22Rv1 (cell line): ENCODE results near the gene LTB4R.
A peak's percentile ranks its signal among the peaks of the same experiment; 100 is the strongest.

Source experiments
- H3K27ac ChIP-seq: fragments of 450-650 bp; 2 replicates; pipeline ENCODE4 v1.5.1; 2017
- ZFX ChIP-seq: fragments of 450-650 bp; IDR thresholded peaks from 2 replicates; pipeline ENCODE4 v1.6.1; 2017; ENCODE audit warnings: antibody characterized with exemption, borderline replicate concordance
- TF ChIP-seq, protein P1 (sequence below): fragments of 450-650 bp; IDR thresholded peaks from 2 replicates; pipeline ENCODE4 v1.5.1; 2017; ENCODE audit warnings: mild to moderate bottlenecking

LTB4R gene

GRCh38 chr14:24279301-24280186 is 31.8 kb upstream of the LTB4R start:
- no peak overlapping the region for H3K27ac ChIP-seq
- TF ChIP-seq ZFX = no peak
- TF ChIP-seq, protein P1, sequence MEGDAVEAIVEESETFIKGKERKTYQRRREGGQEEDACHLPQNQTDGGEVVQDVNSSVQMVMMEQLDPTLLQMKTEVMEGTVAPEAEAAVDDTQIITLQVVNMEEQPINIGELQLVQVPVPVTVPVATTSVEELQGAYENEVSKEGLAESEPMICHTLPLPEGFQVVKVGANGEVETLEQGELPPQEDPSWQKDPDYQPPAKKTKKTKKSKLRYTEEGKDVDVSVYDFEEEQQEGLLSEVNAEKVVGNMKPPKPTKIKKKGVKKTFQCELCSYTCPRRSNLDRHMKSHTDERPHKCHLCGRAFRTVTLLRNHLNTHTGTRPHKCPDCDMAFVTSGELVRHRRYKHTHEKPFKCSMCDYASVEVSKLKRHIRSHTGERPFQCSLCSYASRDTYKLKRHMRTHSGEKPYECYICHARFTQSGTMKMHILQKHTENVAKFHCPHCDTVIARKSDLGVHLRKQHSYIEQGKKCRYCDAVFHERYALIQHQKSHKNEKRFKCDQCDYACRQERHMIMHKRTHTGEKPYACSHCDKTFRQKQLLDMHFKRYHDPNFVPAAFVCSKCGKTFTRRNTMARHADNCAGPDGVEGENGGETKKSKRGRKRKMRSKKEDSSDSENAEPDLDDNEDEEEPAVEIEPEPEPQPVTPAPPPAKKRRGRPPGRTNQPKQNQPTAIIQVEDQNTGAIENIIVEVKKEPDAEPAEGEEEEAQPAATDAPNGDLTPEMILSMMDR = peak; percentile 56

DNA sequence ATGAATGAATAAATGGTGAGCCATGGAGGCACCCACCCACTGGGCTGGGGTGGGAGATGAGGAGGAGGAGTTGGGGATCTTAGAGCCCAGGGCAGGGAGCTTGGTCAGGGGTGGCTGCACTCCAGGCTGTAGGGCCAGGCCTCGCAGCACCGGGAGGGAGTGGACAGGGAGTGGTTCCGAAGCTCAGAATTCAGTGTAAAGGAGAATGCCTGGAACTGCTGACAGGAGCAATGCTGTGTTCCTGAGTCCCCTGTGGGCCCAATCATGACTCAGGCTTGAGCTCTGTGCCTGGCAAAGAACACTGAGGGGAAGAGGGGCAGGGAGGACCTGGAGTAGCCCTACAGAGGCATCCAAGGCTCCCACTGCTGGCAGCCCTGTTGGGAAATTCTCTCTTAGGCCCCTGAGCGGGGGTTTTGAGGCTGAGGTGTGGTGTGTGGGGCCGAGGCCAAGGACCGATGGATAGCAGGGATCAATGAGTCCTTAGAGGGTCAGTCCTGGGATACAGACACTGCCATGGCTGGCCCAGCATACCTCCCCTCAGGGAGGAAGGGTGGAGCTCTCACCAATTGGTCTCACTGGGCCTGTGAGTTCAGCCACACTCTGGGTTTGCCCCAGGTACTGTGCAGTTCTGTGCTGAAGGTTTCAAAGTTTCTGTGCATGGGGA is 30.4 kb upstream of the LTB4R start:
- H3K27ac ChIP-seq = no peak overlapping the region
- TF ChIP-seq, protein P1 = no peak
- TF ChIP-seq ZFX = no peak

DNA sequence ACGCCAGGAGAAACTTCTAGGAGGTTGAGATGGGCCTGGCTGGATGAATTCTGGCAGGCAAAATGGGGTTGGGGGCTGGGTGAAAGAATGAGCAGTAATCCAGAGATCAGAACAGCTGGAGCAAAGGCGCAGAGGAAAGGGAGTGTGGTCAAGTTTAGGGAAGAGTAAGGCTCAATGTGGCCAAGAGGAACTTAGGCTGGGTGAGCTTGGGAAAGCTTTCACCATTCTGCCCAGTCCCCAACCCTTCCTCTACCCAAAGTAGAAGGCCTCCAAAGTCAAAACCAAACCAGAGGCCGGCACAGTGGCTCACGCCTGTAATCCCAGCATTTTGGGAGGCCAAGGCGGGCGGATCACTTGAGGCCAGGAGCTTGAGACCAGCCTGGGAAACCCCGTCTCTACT is 29.7 kb upstream of the LTB4R start:
- TF ChIP-seq, protein P1 = no peak
- no peak for TF ChIP-seq ZFX
- H3K27ac ChIP-seq = no peak overlapping the region

- TF ChIP-seq, protein P1 = no peak
- TF ChIP-seq ZFX = no peak
- no peak overlapping the region for H3K27ac ChIP-seq
Observed at GRCh38 chr14:24282736-24283135, 28.6 kb upstream of the LTB4R start.

- no peak overlapping the region for H3K27ac ChIP-seq
- no peak for TF ChIP-seq ZFX
- TF ChIP-seq, protein P1 = no peak
Observed at GRCh38 chr14:24283796-24284460, 27.4 kb upstream of the LTB4R start.

DNA sequence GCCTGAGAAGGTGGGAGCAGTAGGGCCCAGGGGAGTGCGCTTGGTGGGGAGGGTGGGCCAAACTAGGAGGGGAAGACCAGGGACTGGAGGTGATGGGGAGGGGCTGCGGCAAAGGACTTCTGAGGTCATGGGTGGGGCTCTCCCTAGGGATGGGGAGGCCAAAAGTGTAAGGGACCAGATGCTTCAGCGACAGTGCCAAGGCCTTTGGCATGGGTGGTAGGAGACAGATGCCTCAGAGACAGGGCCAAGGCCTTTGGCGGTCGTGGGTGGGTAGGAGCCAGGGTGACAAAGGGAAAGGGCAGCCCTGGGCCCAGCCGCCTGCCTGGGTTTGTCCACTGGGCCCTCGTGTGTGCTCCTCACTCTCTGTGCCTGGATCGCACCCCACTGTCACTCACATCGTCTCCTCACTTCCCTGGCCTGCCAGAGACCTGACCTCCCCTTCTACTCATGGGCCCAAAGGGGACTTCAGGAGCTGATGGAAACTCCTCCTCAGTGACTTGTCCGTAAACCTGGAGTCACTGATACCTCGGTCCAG is 26.7 kb upstream of the LTB4R start:
- TF ChIP-seq, protein P1 = no peak
- no peak for TF ChIP-seq ZFX

More for the DNA sequence above, 26.7 kb upstream of the LTB4R start:
- H3K27ac ChIP-seq = no peak overlapping the region
